Measurements from ENCODE around the gene TSEN15. TPM values are rescaled to one million over a fixed set of nuclear protein-coding genes. Genes with fewer than 3 reads are reported as not detected.
"Not testable (repeated sequence)": the region's sequence is repeated elsewhere in the genome, so short reads cannot be mapped to it uniquely, and the experiment has no call there.

Gene TSEN15
- total RNA-seq, 1 experiment from 2014 or later, result 38.5 TPM

GRCh38 chr1:184082541-184083415, 31.2 kb downstream of the TSEN15 start:
- Histone ChIP-seq H3K27me3 (ENCODE audit: control insufficient read depth, insufficient read depth, low read length) (no peaks in the 10 kb centered on the region), H3K4me3 (ENCODE audit: insufficient read depth, low read depth, low read length) (no peak overlapping the region), H3K36me3 (replicated peaks; ENCODE audit: control insufficient read depth, insufficient read depth, low read length) (no peaks in the 10 kb centered on the region)
- no peak for DNase-seq

- no peak for DNase-seq
- Histone ChIP-seq H3K27me3 (ENCODE audit: control insufficient read depth, insufficient read depth, low read length) (no peaks in the 10 kb centered on the region), H3K36me3 (replicated peaks; ENCODE audit: control insufficient read depth, insufficient read depth, low read length) (no peaks in the 10 kb centered on the region), H3K4me3 (ENCODE audit: insufficient read depth, low read depth, low read length) (no peak overlapping the region)
These were observed 34.1 kb downstream of the TSEN15 start for GRCh38 chr1:184085667-184086066.

GRCh38 chr1:184088037-184088436, 36.5 kb downstream of the TSEN15 start:
- Histone ChIP-seq H3K36me3 (replicated peaks; ENCODE audit: control insufficient read depth, insufficient read depth, low read length) (no peaks in the 10 kb centered on the region), H3K4me3 (ENCODE audit: insufficient read depth, low read depth, low read length) (no peak overlapping the region), H3K27me3 (ENCODE audit: control insufficient read depth, insufficient read depth, low read length) (no peaks in the 10 kb centered on the region)
- no peak for DNase-seq

GRCh38 chr1:184093071-184093470, 41.5 kb downstream of the TSEN15 start:
- no peak for DNase-seq
- Histone ChIP-seq H3K4me3 (ENCODE audit: insufficient read depth, low read depth, low read length) (no peak overlapping the region), H3K36me3 (replicated peaks; ENCODE audit: control insufficient read depth, insufficient read depth, low read length) (no peaks in the 10 kb centered on the region), H3K27me3 (ENCODE audit: control insufficient read depth, insufficient read depth, low read length) (no peaks in the 10 kb centered on the region)

DNA sequence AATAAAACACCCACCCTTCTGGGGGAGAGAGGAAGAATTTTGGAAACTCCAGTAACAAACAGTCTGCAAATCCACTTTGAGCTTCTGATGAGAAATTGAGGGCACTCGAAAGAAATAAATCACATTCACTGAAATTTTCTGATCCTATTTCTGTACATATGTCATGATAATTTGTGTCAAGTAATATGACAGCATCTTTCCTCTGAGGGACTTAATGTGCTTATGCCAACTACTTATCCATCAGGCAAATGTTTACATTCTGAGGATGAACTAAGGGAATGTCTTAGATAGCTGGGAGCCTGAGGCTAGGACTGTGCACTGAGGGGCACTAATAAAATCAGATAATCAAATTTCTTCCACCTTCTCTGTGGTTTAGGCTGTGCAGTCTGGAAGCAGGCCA, 44.5 kb downstream of the TSEN15 start:
- Histone ChIP-seq H3K36me3 (replicated peaks; ENCODE audit: control insufficient read depth, insufficient read depth, low read length) (no peaks in the 10 kb centered on the region), H3K4me3 (ENCODE audit: insufficient read depth, low read depth, low read length) (no peak overlapping the region), H3K27me3 (ENCODE audit: control insufficient read depth, insufficient read depth, low read length) (no peaks in the 10 kb centered on the region)
- DNase-seq, result no peak

GRCh38 chr1:184096580-184096979, 45.0 kb downstream of the TSEN15 start:
- DNase-seq; H3K27me3 ChIP-seq (ENCODE audit: control insufficient read depth, insufficient read depth, low read length); H3K4me3 ChIP-seq (ENCODE audit: insufficient read depth, low read depth, low read length); H3K36me3 ChIP-seq (replicated peaks; ENCODE audit: control insufficient read depth, insufficient read depth, low read length): not testable (repeated sequence)

DNA sequence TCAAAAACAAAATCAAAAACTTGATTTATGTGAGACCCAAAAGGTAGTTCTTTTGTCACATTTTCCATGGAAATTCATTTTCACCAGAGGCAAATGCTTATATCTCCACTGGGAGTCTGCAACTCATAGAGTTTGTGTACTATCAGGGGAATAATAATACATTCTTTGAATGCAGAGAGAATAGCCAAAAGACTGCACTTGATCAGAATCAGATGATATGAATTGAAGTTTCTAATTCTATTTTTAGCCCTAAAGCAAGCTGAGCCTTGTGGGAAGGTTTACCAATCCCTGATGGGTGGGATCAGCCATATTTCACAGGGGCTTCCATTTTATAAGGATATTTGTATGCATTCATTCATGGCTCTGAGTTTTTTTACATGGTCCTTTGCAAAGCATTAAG, 49.6 kb downstream of the TSEN15 start:
- H3K36me3 ChIP-seq (replicated peaks; ENCODE audit: control insufficient read depth, insufficient read depth, low read length), result no peaks in the 10 kb centered on the region
- no peak for DNase-seq
- H3K4me3 ChIP-seq (ENCODE audit: insufficient read depth, low read depth, low read length), result no peak overlapping the region
- H3K27me3 ChIP-seq (ENCODE audit: control insufficient read depth, insufficient read depth, low read length), result no peaks in the 10 kb centered on the region

- DNase-seq, result no peak
- Histone ChIP-seq H3K36me3 (replicated peaks; ENCODE audit: control insufficient read depth, insufficient read depth, low read length) (no peaks in the 10 kb centered on the region), H3K4me3 (ENCODE audit: insufficient read depth, low read depth, low read length) (no peak overlapping the region), H3K27me3 (ENCODE audit: control insufficient read depth, insufficient read depth, low read length) (no peaks in the 10 kb centered on the region)
These were observed 50.0 kb downstream of the TSEN15 start for GRCh38 chr1:184101571-184101970.

- no peak overlapping the region for H3K4me3 ChIP-seq (ENCODE audit: insufficient read depth, low read depth, low read length)
- DNase-seq, result no peak
- no peaks in the 10 kb centered on the region for H3K27me3 ChIP-seq (ENCODE audit: control insufficient read depth, insufficient read depth, low read length)
- H3K36me3 ChIP-seq (replicated peaks; ENCODE audit: control insufficient read depth, insufficient read depth, low read length), result no peaks in the 10 kb centered on the region
These were observed 59.0 kb downstream of the TSEN15 start for GRCh38 chr1:184110272-184111204.

GRCh38 chr1:184112176-184112948, 60.8 kb downstream of the TSEN15 start:
- Histone ChIP-seq H3K36me3 (replicated peaks; ENCODE audit: control insufficient read depth, insufficient read depth, low read length) (no peaks in the 10 kb centered on the region), H3K27me3 (ENCODE audit: control insufficient read depth, insufficient read depth, low read length) (no peaks in the 10 kb centered on the region), H3K4me3 (ENCODE audit: insufficient read depth, low read depth, low read length) (no peak overlapping the region)
- DNase-seq, result no peak

GRCh38 chr1:184113251-184113650, 61.7 kb downstream of the TSEN15 start:
- DNase-seq, result no peak
- H3K36me3 ChIP-seq (replicated peaks; ENCODE audit: control insufficient read depth, insufficient read depth, low read length), result no peaks in the 10 kb centered on the region
- H3K27me3 ChIP-seq (ENCODE audit: control insufficient read depth, insufficient read depth, low read length), result no peaks in the 10 kb centered on the region
- H3K4me3 ChIP-seq (ENCODE audit: insufficient read depth, low read depth, low read length), result no peak overlapping the region

- Histone ChIP-seq H3K36me3 (replicated peaks; ENCODE audit: control insufficient read depth, insufficient read depth, low read length) (no peaks in the 10 kb centered on the region), H3K4me3 (ENCODE audit: insufficient read depth, low read depth, low read length) (no peak overlapping the region), H3K27me3 (ENCODE audit: control insufficient read depth, insufficient read depth, low read length) (no peaks in the 10 kb centered on the region)
- DNase-seq, result no peak
These were observed 63.4 kb downstream of the TSEN15 start for GRCh38 chr1:184114818-184115398.

DNA sequence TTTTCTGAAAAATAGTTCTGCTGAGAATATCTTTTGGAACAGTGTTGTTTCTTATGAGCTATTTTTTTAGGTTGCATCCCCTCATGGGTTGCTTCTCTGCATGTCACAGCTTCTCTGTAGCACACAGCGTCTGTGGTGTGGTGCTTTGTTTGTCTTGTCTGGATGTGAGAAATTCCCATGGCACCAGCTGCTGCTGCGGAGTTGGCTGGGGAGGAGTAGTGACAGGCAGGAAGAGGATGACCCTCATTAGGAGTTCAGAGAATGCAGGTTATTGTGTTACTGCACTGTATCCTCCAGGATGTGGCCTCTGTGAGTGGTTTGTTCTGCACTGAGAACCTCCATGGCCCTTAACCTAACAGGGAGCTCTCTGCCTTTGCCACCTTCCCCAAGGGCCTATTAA, 64.8 kb downstream of the TSEN15 start:
- Histone ChIP-seq H3K4me3 (ENCODE audit: insufficient read depth, low read depth, low read length) (no peak overlapping the region), H3K36me3 (replicated peaks; ENCODE audit: control insufficient read depth, insufficient read depth, low read length) (no peaks in the 10 kb centered on the region), H3K27me3 (ENCODE audit: control insufficient read depth, insufficient read depth, low read length) (no peaks in the 10 kb centered on the region)
- no peak for DNase-seq

- no peaks in the 10 kb centered on the region for H3K27me3 ChIP-seq (ENCODE audit: control insufficient read depth, insufficient read depth, low read length)
- H3K36me3 ChIP-seq (replicated peaks; ENCODE audit: control insufficient read depth, insufficient read depth, low read length), result no peaks in the 10 kb centered on the region
- no peak overlapping the region for H3K4me3 ChIP-seq (ENCODE audit: insufficient read depth, low read depth, low read length)
- DNase-seq, result no peak
These were observed 66.5 kb downstream of the TSEN15 start for GRCh38 chr1:184118046-184118445.
